ENCODE results near the gene KIF5A.

GRCh38 chr12:57575771-57576612 lies 26.1 kb downstream of the KIF5A start:
- no peak for TF ChIP-seq ZNF274 (IDR thresholded peaks at IDR 0.05; ENCODE audit: low read depth, low read length)
- TF ChIP-seq YY1 (IDR thresholded peaks at IDR 0.05; ENCODE audit: insufficient read depth, insufficient read length), result no peak
- TF ChIP-seq SUZ12 (IDR thresholded peaks at IDR 0.05; ENCODE audit: extremely low read depth, insufficient read depth, insufficient read length), result no peak

Measured in NT2/D1 (cell line).